WTC11 (cell line): ENCODE data around the gene LTBP3. TPM values are rescaled to one million over a fixed set of nuclear protein-coding genes. Genes with fewer than 3 reads are reported as not detected.

Source experiments
- ATAC-seq: fragments of 200-7000 bp; cut with Tn5 transposase; 2 replicates; pipeline ENCODE4 v1.10.0; 2021; ENCODE audit warnings: mild to moderate bottlenecking, moderate library complexity
- CTCF ChIA-PET: fragments of 300-600 bp; sonication (Branson Sonifier 250); formaldehyde crosslinking; loops from one replicate; lab custom pipeline; 2021; ENCODE audit warnings: antibody characterized with exemption; lab: Charles Lee
- POLR2A ChIA-PET: fragments of 350-600 bp; sonication (Branson Sonifier 250); formaldehyde crosslinking; loops from one replicate; lab custom pipeline; 2021; ENCODE audit warnings: antibody characterized with exemption; lab: Charles Lee
- DNase-seq: peaks from one replicate; pipeline ENCODE4 v3.0.0; 2021; ENCODE audit warnings: low spot score
- H3K27ac Mint-ChIP-seq: 2 replicates; pipeline ENCODE4 v1.8.0; 2021; ENCODE audit warnings: mixed read lengths
- H3K27me3 Mint-ChIP-seq: 2 replicates; pipeline ENCODE4 v1.8.0; 2021; ENCODE audit warnings: low read depth, mild to moderate bottlenecking, moderate library complexity, mixed read lengths
- H3K36me3 Mint-ChIP-seq: 2 replicates; pipeline ENCODE4 v1.8.0; 2021; ENCODE audit warnings: mixed read lengths
- H3K4me1 Mint-ChIP-seq: 2 replicates; pipeline ENCODE4 v1.8.0; 2022; ENCODE audit warnings: mixed read lengths
- H3K4me3 Mint-ChIP-seq: 2 replicates; pipeline ENCODE4 v1.8.0; 2021; ENCODE audit warnings: mild to moderate bottlenecking, moderate library complexity, mixed read lengths
- H3K9me3 Mint-ChIP-seq: 2 replicates; pipeline ENCODE4 v1.8.0; 2021; ENCODE audit warnings: mixed read lengths
- CBFB ChIP-seq: sonication (generic); formaldehyde crosslinking; IDR thresholded peaks from 2 replicates; pipeline ENCODE4 v1.8.1; 2022; ENCODE audit warnings: mild to moderate bottlenecking, low read depth, missing genetic modification reagents
- E2F5 ChIP-seq: sonication (generic); formaldehyde crosslinking; IDR thresholded peaks from 2 replicates; pipeline ENCODE4 v1.8.1; 2022; ENCODE audit warnings: mild to moderate bottlenecking, moderate library complexity, missing genetic modification reagents
- GTF2I ChIP-seq: fragments of 250-450 bp; sonication (Bioruptor Pico); conservative IDR thresholded peaks from 2 replicates; pipeline ENCODE4 v1.4.0; 2021; ENCODE audit warnings: mild to moderate bottlenecking
- KAT7 ChIP-seq: sonication (generic); formaldehyde crosslinking; IDR thresholded peaks from 2 replicates; pipeline ENCODE4 v1.8.1; 2023; ENCODE audit warnings: missing genetic modification reagents, mild to moderate bottlenecking, borderline replicate concordance
- NFE2L1 ChIP-seq: sonication (generic); formaldehyde crosslinking; IDR thresholded peaks from 2 replicates; pipeline ENCODE4 v1.8.1; 2023; ENCODE audit warnings: missing genetic modification reagents
- NR2C2 ChIP-seq: sonication (generic); formaldehyde crosslinking; IDR thresholded peaks from 2 replicates; pipeline ENCODE4 v1.8.0; 2022; ENCODE audit warnings: mild to moderate bottlenecking, missing genetic modification reagents
- OVOL2 ChIP-seq: fragments of 250-450 bp; sonication (Bioruptor Pico); IDR thresholded peaks from 2 replicates; pipeline ENCODE4 v1.9.0; 2021; ENCODE audit warnings: mild to moderate bottlenecking, borderline replicate concordance
- RORB ChIP-seq: fragments of 250-450 bp; sonication (Bioruptor Pico); IDR thresholded peaks from 2 replicates; pipeline ENCODE4 v1.9.0; 2021; ENCODE audit warnings: mild to moderate bottlenecking
- SMAD3 ChIP-seq: sonication (generic); formaldehyde crosslinking; IDR thresholded peaks from 2 replicates; pipeline ENCODE4 v1.8.0; 2022; ENCODE audit warnings: missing genetic modification reagents, mild to moderate bottlenecking, borderline replicate concordance
- ZNF263 ChIP-seq: sonication (generic); formaldehyde crosslinking; IDR thresholded peaks from 2 replicates; pipeline ENCODE4 v1.8.1; 2022; ENCODE audit warnings: low read depth, mild to moderate bottlenecking, moderate library complexity, missing genetic modification reagents
- ZNF423 ChIP-seq: fragments of 250-450 bp; sonication (Bioruptor Pico); IDR thresholded peaks from 2 replicates; pipeline ENCODE4 v2.1.2; 2022; ENCODE audit warnings: mild to moderate bottlenecking, moderate library complexity
- total RNA-seq: library from RNA; stranded (reverse); gene quantifications from 3 replicates; pipeline ENCODE4 v1.2.3, GENCODE V29; 2021
- TF ChIP-seq, protein P1 (sequence below): sonication (generic); formaldehyde crosslinking; IDR thresholded peaks from 2 replicates; pipeline ENCODE4 v1.8.0; 2022; ENCODE audit warnings: mild to moderate bottlenecking, missing genetic modification reagents
- TF ChIP-seq, protein P2 (sequence below): fragments of 250-450 bp; sonication (Bioruptor Pico); IDR thresholded peaks from 2 replicates; pipeline ENCODE4 v1.9.0; 2021; ENCODE audit warnings: mild to moderate bottlenecking
- TF ChIP-seq, protein P3 (sequence below): fragments of 250-450 bp; sonication (Bioruptor Pico); conservative IDR thresholded peaks from 2 replicates; pipeline ENCODE4 v1.9.0; 2021; ENCODE audit warnings: mild to moderate bottlenecking
- TF ChIP-seq, protein P4 (sequence below): sonication (generic); formaldehyde crosslinking; IDR thresholded peaks from 2 replicates; pipeline ENCODE4 v1.8.1; 2022; ENCODE audit warnings: mild to moderate bottlenecking, missing genetic modification reagents, moderate library complexity, borderline replicate concordance
- TF ChIP-seq, protein P5 (sequence below): sonication (generic); formaldehyde crosslinking; IDR thresholded peaks from 2 replicates; pipeline ENCODE4 v1.8.1; 2023; ENCODE audit warnings: mild to moderate bottlenecking, moderate library complexity, missing genetic modification reagents
- TF ChIP-seq, protein P6 (sequence below): sonication (generic); formaldehyde crosslinking; IDR thresholded peaks from 2 replicates; pipeline ENCODE4 v1.8.0; 2023; ENCODE audit warnings: missing genetic modification reagents
- TF ChIP-seq, protein P7 (sequence below): sonication (generic); formaldehyde crosslinking; IDR thresholded peaks from 2 replicates; pipeline ENCODE4 v1.8.1; 2023; ENCODE audit warnings: mild to moderate bottlenecking, missing genetic modification reagents
- TF ChIP-seq, protein P8 (sequence below): sonication (generic); formaldehyde crosslinking; IDR thresholded peaks from 2 replicates; pipeline ENCODE4 v1.8.0; 2022; ENCODE audit warnings: mild to moderate bottlenecking, missing genetic modification reagents
- TF ChIP-seq, protein P9 (sequence below): sonication (generic); formaldehyde crosslinking; IDR thresholded peaks from 2 replicates; pipeline ENCODE4 v1.8.0; 2022; ENCODE audit warnings: mild to moderate bottlenecking, missing genetic modification reagents

Gene LTBP3
- total RNA-seq, 1 experiment from 2014 or later: 20.7 TPM

GRCh38 chr11:65492637-65493366 is 65.4 kb downstream of the LTBP3 start (continued):
- TF ChIP-seq ZNF263: no peak
- TF ChIP-seq, protein P1, sequence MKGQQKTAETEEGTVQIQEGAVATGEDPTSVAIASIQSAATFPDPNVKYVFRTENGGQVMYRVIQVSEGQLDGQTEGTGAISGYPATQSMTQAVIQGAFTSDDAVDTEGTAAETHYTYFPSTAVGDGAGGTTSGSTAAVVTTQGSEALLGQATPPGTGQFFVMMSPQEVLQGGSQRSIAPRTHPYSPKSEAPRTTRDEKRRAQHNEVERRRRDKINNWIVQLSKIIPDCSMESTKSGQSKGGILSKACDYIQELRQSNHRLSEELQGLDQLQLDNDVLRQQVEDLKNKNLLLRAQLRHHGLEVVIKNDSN: no peak
- TF ChIP-seq, protein P2, sequence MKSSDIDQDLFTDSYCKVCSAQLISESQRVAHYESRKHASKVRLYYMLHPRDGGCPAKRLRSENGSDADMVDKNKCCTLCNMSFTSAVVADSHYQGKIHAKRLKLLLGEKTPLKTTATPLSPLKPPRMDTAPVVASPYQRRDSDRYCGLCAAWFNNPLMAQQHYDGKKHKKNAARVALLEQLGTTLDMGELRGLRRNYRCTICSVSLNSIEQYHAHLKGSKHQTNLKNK: no peak

DNA sequence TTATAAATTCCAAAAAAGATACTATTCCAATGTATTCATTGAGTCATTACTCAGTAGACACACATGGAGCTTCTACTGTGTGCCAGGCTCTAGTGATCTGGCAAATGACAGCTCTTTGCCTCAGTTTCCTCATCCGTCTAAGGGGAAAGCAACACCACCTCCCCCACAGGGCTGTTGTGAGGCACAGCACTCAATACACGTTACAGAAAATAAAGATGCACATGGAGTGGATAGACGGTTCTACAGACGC is 65.8 kb downstream of the LTBP3 start:
- ChIA-PET CTCF (interaction anchor here (0.6 to 8.9 kb wide), 11 partner anchors 13 to 217 kb away, joined by 3 to 129 read pairs (median 3); partner anchors contain the start of gene FAM89B), POLR2A (interaction anchor here (8.3 to 11.6 kb wide), 3 partner anchors 7 to 15 kb away, joined by 105 to 502 read pairs (median 179); partner anchors contain the start of gene MALAT1)
- H3K27me3 Mint-ChIP-seq: peaks cover 4% of the 10 kb centered on the region
- ATAC-seq: no peak
- TF ChIP-seq, protein P3, sequence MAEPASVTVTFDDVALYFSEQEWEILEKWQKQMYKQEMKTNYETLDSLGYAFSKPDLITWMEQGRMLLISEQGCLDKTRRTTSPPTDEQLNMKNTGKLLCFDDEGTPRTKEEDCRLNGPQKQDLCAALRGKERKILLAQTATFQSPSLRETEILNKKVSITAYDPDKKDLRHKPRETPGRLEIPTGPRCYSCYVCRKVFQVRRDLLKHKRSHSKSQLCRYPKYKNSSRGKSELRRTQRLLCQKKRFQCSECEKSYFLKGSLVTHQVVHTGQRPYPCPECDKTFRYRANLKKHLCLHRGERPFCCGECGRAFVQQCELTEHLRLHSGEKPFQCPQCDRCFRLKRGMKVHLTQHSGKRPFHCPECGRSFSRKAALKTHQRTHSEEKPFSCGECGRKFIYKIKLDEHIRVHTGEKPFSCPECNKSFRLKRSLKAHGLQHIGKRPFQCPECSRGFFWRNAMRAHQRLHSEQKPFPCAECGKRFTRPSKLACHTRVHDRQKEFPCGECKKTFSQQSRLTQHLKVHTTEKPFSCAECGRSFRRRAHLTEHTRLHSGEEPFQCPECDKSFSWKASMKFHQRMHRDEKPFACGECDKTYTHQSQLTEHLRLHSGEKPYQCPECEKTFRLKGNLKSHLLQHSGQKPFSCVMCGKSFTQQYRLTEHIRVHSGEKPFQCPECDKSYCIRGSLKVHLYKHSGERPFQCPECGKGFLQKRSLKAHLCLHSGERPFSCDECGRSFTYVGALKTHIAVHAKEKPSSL: no peak
- TF ChIP-seq NR2C2 (CRISPR knock-in tag) (no peak), ZNF423 (CRISPR knock-in tag) (no peak), OVOL2 (no peak), SMAD3 (no peak), GTF2I (CRISPR knock-in tag) (no peak), RORB (CRISPR knock-in tag) (no peak), ZNF263 (no peak), KAT7 (CRISPR knock-in tag) (no peak), NFE2L1 (CRISPR knock-in tag) (no peak), CBFB (CRISPR knock-in tag) (no peak), E2F5 (CRISPR knock-in tag) (no peak)
- TF ChIP-seq, protein P4, sequence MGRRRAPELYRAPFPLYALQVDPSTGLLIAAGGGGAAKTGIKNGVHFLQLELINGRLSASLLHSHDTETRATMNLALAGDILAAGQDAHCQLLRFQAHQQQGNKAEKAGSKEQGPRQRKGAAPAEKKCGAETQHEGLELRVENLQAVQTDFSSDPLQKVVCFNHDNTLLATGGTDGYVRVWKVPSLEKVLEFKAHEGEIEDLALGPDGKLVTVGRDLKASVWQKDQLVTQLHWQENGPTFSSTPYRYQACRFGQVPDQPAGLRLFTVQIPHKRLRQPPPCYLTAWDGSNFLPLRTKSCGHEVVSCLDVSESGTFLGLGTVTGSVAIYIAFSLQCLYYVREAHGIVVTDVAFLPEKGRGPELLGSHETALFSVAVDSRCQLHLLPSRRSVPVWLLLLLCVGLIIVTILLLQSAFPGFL: no peak
- TF ChIP-seq, protein P5, sequence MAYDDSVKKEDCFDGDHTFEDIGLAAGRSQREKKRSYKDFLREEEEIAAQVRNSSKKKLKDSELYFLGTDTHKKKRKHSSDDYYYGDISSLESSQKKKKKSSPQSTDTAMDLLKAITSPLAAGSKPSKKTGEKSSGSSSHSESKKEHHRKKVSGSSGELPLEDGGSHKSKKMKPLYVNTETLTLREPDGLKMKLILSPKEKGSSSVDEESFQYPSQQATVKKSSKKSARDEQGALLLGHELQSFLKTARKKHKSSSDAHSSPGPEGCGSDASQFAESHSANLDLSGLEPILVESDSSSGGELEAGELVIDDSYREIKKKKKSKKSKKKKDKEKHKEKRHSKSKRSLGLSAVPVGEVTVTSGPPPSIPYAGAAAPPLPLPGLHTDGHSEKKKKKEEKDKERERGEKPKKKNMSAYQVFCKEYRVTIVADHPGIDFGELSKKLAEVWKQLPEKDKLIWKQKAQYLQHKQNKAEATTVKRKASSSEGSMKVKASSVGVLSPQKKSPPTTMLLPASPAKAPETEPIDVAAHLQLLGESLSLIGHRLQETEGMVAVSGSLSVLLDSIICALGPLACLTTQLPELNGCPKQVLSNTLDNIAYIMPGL (CRISPR knock-in tag): no peak
- TF ChIP-seq, protein P6, sequence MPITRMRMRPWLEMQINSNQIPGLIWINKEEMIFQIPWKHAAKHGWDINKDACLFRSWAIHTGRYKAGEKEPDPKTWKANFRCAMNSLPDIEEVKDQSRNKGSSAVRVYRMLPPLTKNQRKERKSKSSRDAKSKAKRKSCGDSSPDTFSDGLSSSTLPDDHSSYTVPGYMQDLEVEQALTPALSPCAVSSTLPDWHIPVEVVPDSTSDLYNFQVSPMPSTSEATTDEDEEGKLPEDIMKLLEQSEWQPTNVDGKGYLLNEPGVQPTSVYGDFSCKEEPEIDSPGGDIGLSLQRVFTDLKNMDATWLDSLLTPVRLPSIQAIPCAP (CRISPR knock-in tag): no peak
- TF ChIP-seq, protein P7, sequence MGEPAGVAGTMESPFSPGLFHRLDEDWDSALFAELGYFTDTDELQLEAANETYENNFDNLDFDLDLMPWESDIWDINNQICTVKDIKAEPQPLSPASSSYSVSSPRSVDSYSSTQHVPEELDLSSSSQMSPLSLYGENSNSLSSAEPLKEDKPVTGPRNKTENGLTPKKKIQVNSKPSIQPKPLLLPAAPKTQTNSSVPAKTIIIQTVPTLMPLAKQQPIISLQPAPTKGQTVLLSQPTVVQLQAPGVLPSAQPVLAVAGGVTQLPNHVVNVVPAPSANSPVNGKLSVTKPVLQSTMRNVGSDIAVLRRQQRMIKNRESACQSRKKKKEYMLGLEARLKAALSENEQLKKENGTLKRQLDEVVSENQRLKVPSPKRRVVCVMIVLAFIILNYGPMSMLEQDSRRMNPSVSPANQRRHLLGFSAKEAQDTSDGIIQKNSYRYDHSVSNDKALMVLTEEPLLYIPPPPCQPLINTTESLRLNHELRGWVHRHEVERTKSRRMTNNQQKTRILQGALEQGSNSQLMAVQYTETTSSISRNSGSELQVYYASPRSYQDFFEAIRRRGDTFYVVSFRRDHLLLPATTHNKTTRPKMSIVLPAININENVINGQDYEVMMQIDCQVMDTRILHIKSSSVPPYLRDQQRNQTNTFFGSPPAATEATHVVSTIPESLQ: no peak
- TF ChIP-seq, protein P8, sequence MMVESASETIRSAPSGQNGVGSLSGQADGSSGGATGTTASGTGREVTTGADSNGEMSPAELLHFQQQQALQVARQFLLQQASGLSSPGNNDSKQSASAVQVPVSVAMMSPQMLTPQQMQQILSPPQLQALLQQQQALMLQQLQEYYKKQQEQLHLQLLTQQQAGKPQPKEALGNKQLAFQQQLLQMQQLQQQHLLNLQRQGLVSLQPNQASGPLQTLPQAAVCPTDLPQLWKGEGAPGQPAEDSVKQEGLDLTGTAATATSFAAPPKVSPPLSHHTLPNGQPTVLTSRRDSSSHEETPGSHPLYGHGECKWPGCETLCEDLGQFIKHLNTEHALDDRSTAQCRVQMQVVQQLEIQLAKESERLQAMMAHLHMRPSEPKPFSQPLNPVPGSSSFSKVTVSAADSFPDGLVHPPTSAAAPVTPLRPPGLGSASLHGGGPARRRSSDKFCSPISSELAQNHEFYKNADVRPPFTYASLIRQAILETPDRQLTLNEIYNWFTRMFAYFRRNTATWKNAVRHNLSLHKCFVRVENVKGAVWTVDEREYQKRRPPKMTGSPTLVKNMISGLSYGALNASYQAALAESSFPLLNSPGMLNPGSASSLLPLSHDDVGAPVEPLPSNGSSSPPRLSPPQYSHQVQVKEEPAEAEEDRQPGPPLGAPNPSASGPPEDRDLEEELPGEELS (CRISPR knock-in tag): no peak
- TF ChIP-seq, protein P9, sequence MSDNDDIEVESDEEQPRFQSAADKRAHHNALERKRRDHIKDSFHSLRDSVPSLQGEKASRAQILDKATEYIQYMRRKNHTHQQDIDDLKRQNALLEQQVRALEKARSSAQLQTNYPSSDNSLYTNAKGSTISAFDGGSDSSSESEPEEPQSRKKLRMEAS (CRISPR knock-in tag): no peak
- TF ChIP-seq, all 79 proteins: peak for 0
- Mint-ChIP-seq H3K4me3 (no peak overlapping the region), H3K27ac (peak overlapping the region; percentile 86), H3K36me3 (no peaks in the 10 kb centered on the region), H3K4me1 (peaks cover 85% of the 10 kb centered on the region), H3K9me3 (no peaks in the 10 kb centered on the region)
- DNase-seq: no peak
